NCI-H510A treated with DMSO at 0.1 percent for 48 hours (cell line): ENCODE data around the gene MRTFB.

Experiments used
- DNase-seq: peaks from one replicate; lab custom pipeline; 2025; lab: John Stamatoyannopoulos, UW

The MRTFB gene

GRCh38 chr16:14285513-14286367 is 214.6 kb downstream of the MRTFB start:
- peak; percentile 73 for DNase-seq

GRCh38 chr16:14286368-14287230 is 215.5 kb downstream of the MRTFB start:
- DNase-seq: no peak

GRCh38 chr16:14289692-14290340 is 218.7 kb downstream of the MRTFB start:
- no peak for DNase-seq

- DNase-seq: no peak
These were observed 220.2 kb downstream of the MRTFB start for GRCh38 chr16:14291286-14291685.

- no peak for DNase-seq
These were observed 221.1 kb downstream of the MRTFB start for GRCh38 chr16:14292051-14292825.

GRCh38 chr16:14296663-14297062 is 225.5 kb downstream of the MRTFB start:
- no peak for DNase-seq

GRCh38 chr16:14298374-14299122 is 227.4 kb downstream of the MRTFB start:
- DNase-seq: no peak

- DNase-seq: peak; percentile 21
These were observed 229.6 kb downstream of the MRTFB start for GRCh38 chr16:14300705-14301168.

GRCh38 chr16:14301169-14302030 is 230.3 kb downstream of the MRTFB start:
- no peak for DNase-seq

GRCh38 chr16:14302031-14302398 is 230.9 kb downstream of the MRTFB start:
- DNase-seq: peak; percentile 27

GRCh38 chr16:14302399-14303181 is 231.5 kb downstream of the MRTFB start:
- no peak for DNase-seq

- no peak for DNase-seq
These were observed 232.1 kb downstream of the MRTFB start for GRCh38 chr16:14303182-14303618.

GRCh38 chr16:14303639-14304394 is 232.7 kb downstream of the MRTFB start:
- no peak for DNase-seq

- DNase-seq: no peak
These were observed 233.9 kb downstream of the MRTFB start for GRCh38 chr16:14304891-14305460.

GRCh38 chr16:14306485-14307058 is 235.5 kb downstream of the MRTFB start:
- no peak for DNase-seq

- no peak for DNase-seq
These were observed 236.0 kb downstream of the MRTFB start for GRCh38 chr16:14307059-14307526.
